Neuronal stem cell (in vitro differentiated cells): ENCODE measurements around the gene ZNF174.

Source experiments
- DNase-seq: peaks from one replicate; pipeline ENCODE4 v3.0.0-alpha.2; 2013; ENCODE audit warnings: low spot score
- H2AFZ ChIP-seq: one replicate; pipeline ENCODE4 v1.6.1; 2013; ENCODE audit warnings: mild to moderate bottlenecking, low read length, inconsistent platforms
- H2AK5ac ChIP-seq: 2 replicates; pipeline ENCODE4 v1.6.1; 2013; ENCODE audit warnings: low read depth, mild to moderate bottlenecking, inconsistent platforms, low read length, moderate library complexity, mixed read lengths
- H2BK120ac ChIP-seq: 2 replicates; pipeline ENCODE4 v1.6.1; 2013; ENCODE audit warnings: low read depth, mild to moderate bottlenecking, inconsistent platforms, low read length, moderate library complexity, mixed read lengths
- H2BK12ac ChIP-seq: one replicate; pipeline ENCODE4 v1.6.1; 2013; ENCODE audit warnings: low read length, inconsistent platforms
- H2BK15ac ChIP-seq: 2 replicates; pipeline ENCODE4 v1.6.1; 2013; ENCODE audit warnings: mild to moderate bottlenecking, low read length, inconsistent platforms, mixed read lengths
- H2BK5ac ChIP-seq: one replicate; pipeline ENCODE4 v1.6.1; 2013; ENCODE audit warnings: inconsistent platforms, mild to moderate bottlenecking, low read length, moderate library complexity
- H3K14ac ChIP-seq: one replicate; pipeline ENCODE4 v1.6.1; 2013; ENCODE audit warnings: low read length, inconsistent platforms
- H3K18ac ChIP-seq: 2 replicates; pipeline ENCODE4 v1.6.1; 2013; ENCODE audit warnings: low read length, inconsistent platforms
- H3K23ac ChIP-seq: 2 replicates; pipeline ENCODE4 v1.6.1; 2013; ENCODE audit warnings: low read depth, mild to moderate bottlenecking, mixed read lengths, low read length, inconsistent platforms; ENCODE audit not compliant: poor library complexity
- H3K27ac ChIP-seq: replicated peaks from 3 replicates; pipeline ENCODE4 v1.5.1; 2013; ENCODE audit warnings: low read length, inconsistent platforms
- H3K27me3 ChIP-seq, 3 experiments: 2 replicates each; pipeline ENCODE4 v1.6.1; 2013; ENCODE audit warnings: low read length in 3 of 3, mild to moderate bottlenecking in 2 of 3, inconsistent platforms in 1 of 3, low read depth in 1 of 3, mixed read lengths in 1 of 3, moderate library complexity in 1 of 3; ENCODE audit not compliant: control insufficient read depth in 3 of 3, insufficient read depth in 3 of 3
- H3K36me3 ChIP-seq, 2 donors: replicated peaks in 1 of 2; 2 replicates each; pipeline ENCODE4 v1.6.1; 2013; ENCODE audit warnings: low read length in 2 of 2; ENCODE audit not compliant: control insufficient read depth in 2 of 2, insufficient read depth in 2 of 2
- H3K4ac ChIP-seq: 2 replicates; pipeline ENCODE4 v1.6.1; 2013; ENCODE audit warnings: inconsistent platforms, mild to moderate bottlenecking, low read length, moderate library complexity
- H3K4me1 ChIP-seq, 2 donors: 1 replicate in 1 of 2; 2 replicates in 1 of 2; pipeline ENCODE4 v1.6.1; 2013; ENCODE audit warnings: low read length in 2 of 2, low read depth in 1 of 2; ENCODE audit not compliant: control insufficient read depth in 2 of 2, insufficient read depth in 1 of 2
- H3K4me2 ChIP-seq: one replicate; pipeline ENCODE4 v1.6.1; 2013; ENCODE audit warnings: mild to moderate bottlenecking, low read length, inconsistent platforms; ENCODE audit not compliant: insufficient read depth, poor library complexity, severe bottlenecking
- H3K4me3 ChIP-seq, 2 donors: 2 replicates each; pipeline ENCODE4 v1.5.1; 2013; ENCODE audit warnings: low read length in 2 of 2, mild to moderate bottlenecking in 2 of 2, inconsistent platforms in 1 of 2, moderate library complexity in 1 of 2
- H3K79me1 ChIP-seq: one replicate; pipeline ENCODE4 v1.6.1; 2013; ENCODE audit warnings: low read depth, mild to moderate bottlenecking, inconsistent platforms, low read length, moderate library complexity
- H3K9ac ChIP-seq: one replicate; pipeline ENCODE4 v1.6.1; 2013; ENCODE audit warnings: mild to moderate bottlenecking, low read depth, low read length, inconsistent platforms; ENCODE audit not compliant: poor library complexity
- H3K9me3 ChIP-seq, 2 donors: replicated peaks in 1 of 2; 2 replicates each; pipeline versions ENCODE3 to v1.6.1; 2013; ENCODE audit warnings: low read length in 2 of 2, mild to moderate bottlenecking in 2 of 2, inconsistent platforms in 1 of 2, low read depth in 1 of 2, mixed read lengths in 1 of 2, moderate library complexity in 1 of 2; ENCODE audit not compliant: control insufficient read depth in 2 of 2, insufficient read depth in 1 of 2
- H4K8ac ChIP-seq: one replicate; pipeline ENCODE4 v1.6.1; 2013; ENCODE audit warnings: low read depth, mild to moderate bottlenecking, inconsistent platforms, low read length, moderate library complexity
- H4K91ac ChIP-seq: one replicate; pipeline ENCODE4 v1.6.1; 2013; ENCODE audit warnings: low read length, low read depth, mild to moderate bottlenecking, inconsistent platforms; ENCODE audit not compliant: poor library complexity
- whole genome bisulfite sequencing, 2 donors: extraction: QIAGEN DNeasy Blood & Tissue Kit; methylation state at CpG; one replicate each; pipeline ENCODE4 v1.1.7; 2013; ENCODE audit warnings: missing lambda C conversion rate in 2 of 2, mixed read lengths in 1 of 2; ENCODE audit not compliant: insufficient read length in 2 of 2, insufficient replicate concordance in 1 of 2; ENCODE audit errors: extremely low coverage in 2 of 2; 5-methylcytosine and 5-hydroxymethylcytosine counted together

The ZNF174 gene

DNA sequence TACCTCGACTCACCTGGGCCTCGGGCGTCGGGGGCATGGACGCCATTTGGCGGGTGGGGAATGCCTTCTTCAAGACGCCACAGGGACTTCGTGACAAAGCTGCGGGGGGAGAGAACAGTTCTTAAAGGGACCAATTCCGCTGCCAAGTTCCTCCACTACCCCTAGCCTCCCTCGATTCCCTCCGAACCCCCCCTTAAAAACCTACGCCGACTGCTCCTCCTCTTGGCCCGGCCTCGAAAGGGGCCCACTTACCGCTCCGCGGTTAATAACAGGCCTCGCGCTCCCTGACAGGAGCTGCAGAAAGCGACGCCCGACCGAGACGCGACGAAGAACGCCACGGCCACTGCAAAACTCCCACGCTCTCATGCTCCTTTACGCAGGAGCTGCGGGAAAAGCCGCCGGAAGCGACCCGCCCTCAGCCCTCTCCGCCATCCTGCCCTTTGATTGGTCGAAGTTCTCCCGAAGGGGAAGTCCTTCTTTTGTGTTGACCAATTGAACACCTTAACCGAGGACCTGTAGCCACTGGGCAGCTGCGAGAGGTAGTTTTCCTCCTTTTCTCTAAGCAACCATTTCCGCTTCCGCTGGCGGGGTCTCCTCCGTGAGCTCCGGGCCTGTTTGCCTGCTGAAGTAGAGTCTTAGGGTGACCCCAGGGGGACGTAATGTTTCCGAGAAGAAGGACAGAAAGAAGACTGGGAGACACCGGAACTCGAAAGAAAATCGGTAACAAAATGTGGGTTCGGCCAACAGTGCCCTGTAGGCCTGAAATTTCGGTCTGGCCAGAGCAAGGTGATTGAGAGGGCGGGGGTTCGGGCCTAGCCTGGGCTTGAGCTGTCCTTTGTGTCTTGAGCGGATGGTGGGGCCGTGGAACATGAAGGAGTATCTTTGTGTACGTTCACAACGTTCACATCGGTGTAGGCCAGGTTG, 42.4 kb downstream of the ZNF174 start, which contains the start of the genes NAA60 and ZNF597:
TSS of gene NAA60 (plus strand) at position 573 of the 924 bp plus-strand sequence. CDS start 32,548 bp downstream, outside the sequence.
TSS of gene ZNF597 (minus strand) at position 397 of the 924 bp plus-strand sequence. CDS start at position 46, 351 bp downstream.
- H2AFZ ChIP-seq = peak within 1 kb of the TSS; percentile 77
- no peak within 1 kb of the TSS for H3K18ac ChIP-seq
- H2BK120ac ChIP-seq = no peak within 1 kb of the TSS
- WGBS, 2 donors = no CpG with 5 or more reads among the region's 61 CpGs
- DNase-seq = peak; percentile 78
- H2BK12ac ChIP-seq = no peak within 1 kb of the TSS
- no peaks in the 10 kb centered on the region for H3K79me1 ChIP-seq
- H3K4ac ChIP-seq = no peak within 1 kb of the TSS
- H3K23ac ChIP-seq = no peak within 1 kb of the TSS
- H3K4me1 ChIP-seq = peaks cover 0 to 2% of the 10 kb centered on the region in 2 donors
- H3K36me3 ChIP-seq = peaks cover 4 to 38% of the 10 kb centered on the region in 2 donors
- peaks cover 0 to 6% of the 10 kb centered on the region in 2 donors for H3K9me3 ChIP-seq
- no peak within 1 kb of the TSS for H2BK15ac ChIP-seq
- H4K91ac ChIP-seq = no peak within 1 kb of the TSS
- peak within 1 kb of the TSS; percentile 71 for H3K9ac ChIP-seq
- H3K4me3 ChIP-seq = peak within 1 kb of the TSS; percentile 60 to 89
- no peak within 1 kb of the TSS for H2BK5ac ChIP-seq
- no peak within 1 kb of the TSS for H2AK5ac ChIP-seq
- H3K4me2 ChIP-seq = peak within 1 kb of the TSS; percentile 58
- no peaks in the 10 kb centered on the region for H3K27me3 ChIP-seq
- peak within 1 kb of the TSS; percentile 2 for H3K14ac ChIP-seq
- H4K8ac ChIP-seq = no peak within 1 kb of the TSS
- no peak within 1 kb of the TSS for H3K27ac ChIP-seq

DNA sequence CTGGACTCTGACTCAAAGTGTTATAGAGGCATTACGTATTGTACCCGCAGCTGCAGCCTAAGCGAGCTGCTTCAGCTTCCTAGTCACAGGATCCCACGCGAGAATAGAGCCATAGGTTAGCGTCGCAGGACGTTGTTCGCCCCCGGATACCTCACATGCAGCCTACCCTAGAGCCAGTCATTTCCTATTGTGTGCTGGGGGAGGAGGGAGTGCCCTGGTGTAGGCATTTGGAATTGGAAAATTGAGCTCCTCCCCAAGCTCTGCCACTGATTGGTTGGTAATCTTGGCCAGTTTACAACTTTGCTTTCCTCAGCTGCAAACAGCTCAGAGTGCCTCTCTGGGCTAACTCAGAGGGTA, 43.0 kb downstream of the ZNF174 start:
- peak overlapping the region; percentile 60 to 77 for H3K4me3 ChIP-seq
- no peak overlapping the region for H2BK5ac ChIP-seq
- H3K23ac ChIP-seq = no peak overlapping the region
- no CpG with 5 or more reads among the region's 10 CpGs for WGBS, 2 donors
- DNase-seq = no peak
- no peaks in the 10 kb centered on the region for H3K27me3 ChIP-seq
- no peak overlapping the region for H2BK15ac ChIP-seq
- no peak overlapping the region for H2AK5ac ChIP-seq
- peaks cover 0 to 2% of the 10 kb centered on the region in 2 donors for H3K4me1 ChIP-seq
- peaks cover 6 to 40% of the 10 kb centered on the region in 2 donors for H3K36me3 ChIP-seq
- H3K9ac ChIP-seq = peak overlapping the region; percentile 71
- H2BK12ac ChIP-seq = no peak overlapping the region
- peak overlapping the region; percentile 2 for H3K14ac ChIP-seq
- H3K79me1 ChIP-seq = no peaks in the 10 kb centered on the region
- no peak overlapping the region for H4K8ac ChIP-seq
- H3K9me3 ChIP-seq = peaks cover 0 to 6% of the 10 kb centered on the region in 2 donors
- no peak overlapping the region for H2BK120ac ChIP-seq
- H3K27ac ChIP-seq = no peak overlapping the region
- H4K91ac ChIP-seq = no peak overlapping the region
- H2AFZ ChIP-seq = peak overlapping the region; percentile 77
- H3K4ac ChIP-seq = no peak overlapping the region
- H3K4me2 ChIP-seq = peak overlapping the region; percentile 35
- no peak overlapping the region for H3K18ac ChIP-seq

DNA sequence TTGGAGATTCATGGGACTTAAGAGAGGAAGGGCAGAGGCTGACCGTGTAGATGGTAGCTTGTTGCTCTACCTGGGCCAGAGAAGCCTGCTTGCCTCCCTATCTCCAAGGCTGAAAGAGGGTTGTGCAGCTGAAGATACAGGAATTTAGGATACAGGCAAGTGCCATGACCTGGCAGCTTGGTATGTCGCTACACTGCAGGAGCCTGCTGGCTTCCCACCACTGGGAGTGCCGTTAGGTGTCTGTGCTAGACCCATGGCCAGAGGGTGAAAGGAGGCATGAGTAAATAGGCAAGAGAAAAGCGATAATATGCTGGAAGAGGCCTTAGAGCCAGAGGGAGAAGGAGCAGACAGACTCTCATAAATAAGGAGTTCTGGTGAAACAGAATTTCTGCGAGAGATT, 53.1 kb downstream of the ZNF174 start:
- no peak overlapping the region for H2AK5ac ChIP-seq
- H4K91ac ChIP-seq = no peak overlapping the region
- H3K9me3 ChIP-seq = no peaks in the 10 kb centered on the region
- peaks cover 0 to 20% of the 10 kb centered on the region in 2 donors for H3K36me3 ChIP-seq
- H2BK12ac ChIP-seq = no peak overlapping the region
- no peak overlapping the region for H2BK5ac ChIP-seq
- H3K23ac ChIP-seq = no peak overlapping the region
- H3K27ac ChIP-seq = no peak overlapping the region
- H3K79me1 ChIP-seq = no peaks in the 10 kb centered on the region
- H3K9ac ChIP-seq = no peak overlapping the region
- H3K4me3 ChIP-seq = no peak overlapping the region
- H3K4ac ChIP-seq = no peak overlapping the region
- H3K27me3 ChIP-seq = no peaks in the 10 kb centered on the region
- no peak overlapping the region for H2BK15ac ChIP-seq
- DNase-seq = no peak
- no peak overlapping the region for H3K4me2 ChIP-seq
- H2AFZ ChIP-seq = no peak overlapping the region
- H4K8ac ChIP-seq = no peak overlapping the region
- no peak overlapping the region for H3K18ac ChIP-seq
- peaks cover 4 to 10% of the 10 kb centered on the region in 2 donors for H3K4me1 ChIP-seq
- WGBS, 2 donors = no CpG with 5 or more reads among the region's 5 CpGs
- no peak overlapping the region for H3K14ac ChIP-seq
- H2BK120ac ChIP-seq = no peak overlapping the region

DNA sequence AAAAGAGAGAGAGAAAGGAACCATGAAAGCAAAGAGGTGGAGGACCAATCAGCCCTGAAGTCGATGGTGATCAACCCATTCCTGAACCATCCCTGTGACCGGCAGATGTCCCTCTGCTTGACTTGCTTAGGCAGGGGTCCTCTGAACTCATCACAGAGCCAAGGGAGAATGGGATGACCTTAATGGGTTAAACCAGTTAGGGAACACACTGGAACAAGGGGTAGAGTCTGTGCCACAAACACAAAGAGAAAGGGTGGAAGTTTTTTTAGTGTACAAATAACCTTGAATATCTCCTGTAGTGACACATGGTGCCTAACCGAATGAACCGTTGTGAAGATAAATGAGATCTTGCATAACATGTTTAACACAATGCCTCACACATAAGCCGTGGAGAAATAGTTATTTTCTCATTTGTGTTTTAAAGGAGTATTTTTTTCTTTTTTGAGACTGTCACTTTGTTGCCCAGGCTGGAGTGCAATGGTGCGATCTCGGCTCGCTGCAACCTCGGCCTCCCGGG, 53.7 kb downstream of the ZNF174 start:
- Histone ChIP-seq H3K4me2 (no peak overlapping the region), H2BK12ac (no peak overlapping the region), H3K23ac (no peak overlapping the region), H2BK120ac (no peak overlapping the region), H3K27me3 (no peaks in the 10 kb centered on the region), H3K14ac (no peak overlapping the region), H3K4me1 (peaks cover 8 to 15% of the 10 kb centered on the region in 2 donors), H3K9ac (no peak overlapping the region), H2BK15ac (no peak overlapping the region), H3K4me3 (no peak overlapping the region), H3K4ac (no peak overlapping the region), H4K91ac (no peak overlapping the region), H2AFZ (no peak overlapping the region), H3K36me3 (peaks cover 0 to 18% of the 10 kb centered on the region in 2 donors), H3K27ac (no peak overlapping the region), H2AK5ac (no peak overlapping the region), H2BK5ac (no peak overlapping the region), H3K79me1 (peaks cover 2% of the 10 kb centered on the region), H3K9me3 (no peaks in the 10 kb centered on the region), H4K8ac (no peak overlapping the region), H3K18ac (no peak overlapping the region)
- no CpG with 5 or more reads among the region's 10 CpGs for WGBS, 2 donors
- no peak for DNase-seq
